ENCODE measurements around the gene SGMS2. TPM values are rescaled to one million over a fixed set of nuclear protein-coding genes. Genes with fewer than 3 reads are reported as not detected.
"Not testable (repeated sequence)": the region's sequence is repeated elsewhere in the genome, so short reads cannot be mapped to it uniquely, and the experiment has no call there.

SGMS2 gene
- total RNA-seq, 4 donors from 2014 or later: 46.5 to 224 (median 120) TPM

DNA sequence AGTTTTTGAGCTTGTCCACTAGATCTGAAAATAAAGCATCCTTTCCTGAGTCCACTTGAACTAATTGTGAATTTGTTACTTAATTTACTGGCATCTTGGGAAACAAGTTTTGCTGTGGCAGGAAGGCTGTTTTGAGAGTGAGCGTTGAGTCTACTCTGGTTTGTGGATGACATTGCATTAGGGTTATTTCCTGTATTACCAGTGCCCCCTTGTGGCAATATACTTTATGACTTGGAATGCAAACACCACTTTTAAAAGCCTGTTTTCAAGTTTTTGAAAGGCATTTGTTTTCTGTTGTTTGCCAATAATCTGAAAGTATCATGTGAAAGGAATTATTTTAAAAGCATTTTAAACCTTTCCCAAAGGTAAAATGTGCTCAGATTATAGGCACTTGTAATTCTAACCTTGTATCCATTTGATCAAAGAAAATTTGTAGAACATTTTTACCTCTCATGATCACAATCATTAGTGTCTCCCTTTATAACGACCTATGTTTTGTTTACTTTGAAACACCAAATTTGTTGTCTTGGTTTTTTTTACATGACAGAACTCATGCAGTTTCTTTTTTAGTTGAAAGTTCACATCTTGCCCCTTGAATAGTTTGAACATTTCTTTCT, 88.7 kb downstream of the SGMS2 start:
- WGBS, 2 donors: 23 to 25% methylated on average over 2 of the region's 2 CpGs
- H3K36me3 ChIP-seq: no peaks in the 10 kb centered on the region
- no peaks in the 10 kb centered on the region for H3K27me3 ChIP-seq
- no peak for TF ChIP-seq POLR2A (IDR thresholded peaks at IDR 0.05)
- TF ChIP-seq, protein P1, sequence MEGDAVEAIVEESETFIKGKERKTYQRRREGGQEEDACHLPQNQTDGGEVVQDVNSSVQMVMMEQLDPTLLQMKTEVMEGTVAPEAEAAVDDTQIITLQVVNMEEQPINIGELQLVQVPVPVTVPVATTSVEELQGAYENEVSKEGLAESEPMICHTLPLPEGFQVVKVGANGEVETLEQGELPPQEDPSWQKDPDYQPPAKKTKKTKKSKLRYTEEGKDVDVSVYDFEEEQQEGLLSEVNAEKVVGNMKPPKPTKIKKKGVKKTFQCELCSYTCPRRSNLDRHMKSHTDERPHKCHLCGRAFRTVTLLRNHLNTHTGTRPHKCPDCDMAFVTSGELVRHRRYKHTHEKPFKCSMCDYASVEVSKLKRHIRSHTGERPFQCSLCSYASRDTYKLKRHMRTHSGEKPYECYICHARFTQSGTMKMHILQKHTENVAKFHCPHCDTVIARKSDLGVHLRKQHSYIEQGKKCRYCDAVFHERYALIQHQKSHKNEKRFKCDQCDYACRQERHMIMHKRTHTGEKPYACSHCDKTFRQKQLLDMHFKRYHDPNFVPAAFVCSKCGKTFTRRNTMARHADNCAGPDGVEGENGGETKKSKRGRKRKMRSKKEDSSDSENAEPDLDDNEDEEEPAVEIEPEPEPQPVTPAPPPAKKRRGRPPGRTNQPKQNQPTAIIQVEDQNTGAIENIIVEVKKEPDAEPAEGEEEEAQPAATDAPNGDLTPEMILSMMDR (IDR thresholded peaks at IDR 0.05): peak; percentile 57 to 92 (median 76)
- H3K9me3 ChIP-seq: no peaks in the 10 kb centered on the region
- DNase-seq: peak; percentile 9 to 32
- no peak overlapping the region for H3K4me3 ChIP-seq (replicated peaks in 1 of 3)
- intact Hi-C loops (cut with DNase I): loop anchor here (5.0 kb wide), 1 partner anchor 156 kb away; no protein-coding TSS in a partner anchor
- no peak overlapping the region for H3K27ac ChIP-seq
- no peaks in the 10 kb centered on the region for H3K4me1 ChIP-seq

DNA sequence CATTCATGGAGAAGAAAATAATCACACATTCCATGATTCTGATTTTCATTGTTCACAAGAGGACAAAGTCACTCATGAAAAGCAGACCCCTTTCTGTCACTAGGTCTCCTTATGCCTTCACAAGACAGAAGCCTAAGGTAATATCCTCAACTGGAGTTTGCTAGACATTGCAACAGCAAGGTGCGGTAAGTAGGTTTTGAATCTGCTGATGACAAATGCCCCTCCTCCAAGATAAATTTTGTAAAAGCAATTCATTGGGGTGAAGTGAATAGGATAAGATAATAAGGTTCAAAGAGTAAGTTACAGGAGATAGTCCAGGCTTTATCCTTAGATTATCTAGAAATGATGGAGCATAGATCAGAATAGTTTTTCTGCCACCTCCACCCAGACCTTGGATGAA, 90.5 kb downstream of the SGMS2 start:
- no peak overlapping the region for H3K4me3 ChIP-seq (replicated peaks in 1 of 3)
- WGBS, 2 donors: 96 to 100% methylated on average over 1 of the region's 1 CpG
- H3K9me3 ChIP-seq: no peaks in the 10 kb centered on the region
- intact Hi-C loops (cut with DNase I): no loop called here
- no peaks in the 10 kb centered on the region for H3K36me3 ChIP-seq
- H3K4me1 ChIP-seq: no peaks in the 10 kb centered on the region
- no peak for DNase-seq
- no peak for TF ChIP-seq POLR2A (IDR thresholded peaks at IDR 0.05)
- TF ChIP-seq, protein P1 (IDR thresholded peaks at IDR 0.05): no peak
- H3K27ac ChIP-seq: no peak overlapping the region
- no peaks in the 10 kb centered on the region for H3K27me3 ChIP-seq

DNA sequence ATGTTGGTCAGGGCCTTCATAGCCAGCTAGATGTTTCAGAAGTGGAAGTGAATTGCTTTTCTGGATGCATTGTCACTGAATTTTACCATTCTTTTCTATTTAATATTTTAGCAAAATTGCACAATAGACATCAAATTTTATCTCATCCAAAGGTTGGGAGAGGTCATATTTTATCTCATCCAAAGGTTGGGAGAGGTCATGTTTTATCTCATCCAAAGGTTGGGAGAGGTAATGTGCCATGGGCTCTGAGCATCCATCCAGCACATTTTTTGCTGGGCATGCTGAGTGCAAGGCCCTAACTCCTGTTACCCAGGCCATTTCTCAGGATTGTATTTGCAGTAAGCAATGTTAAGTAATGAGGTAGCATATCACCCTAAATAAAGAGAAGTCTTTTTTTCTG, 91.9 kb downstream of the SGMS2 start:
- Histone ChIP-seq H3K4me1 (no peaks in the 10 kb centered on the region), H3K9me3 (no peaks in the 10 kb centered on the region), H3K27me3 (no peaks in the 10 kb centered on the region), H3K4me3 (replicated peaks in 1 of 3) (no peak overlapping the region), H3K36me3 (no peaks in the 10 kb centered on the region), H3K27ac (no peak overlapping the region)
- TF ChIP-seq POLR2A (IDR thresholded peaks at IDR 0.05): no peak
- TF ChIP-seq, protein P1 (IDR thresholded peaks at IDR 0.05): no peak
- DNase-seq: no peak
- intact Hi-C loops (cut with DNase I): no loop called here

DNA sequence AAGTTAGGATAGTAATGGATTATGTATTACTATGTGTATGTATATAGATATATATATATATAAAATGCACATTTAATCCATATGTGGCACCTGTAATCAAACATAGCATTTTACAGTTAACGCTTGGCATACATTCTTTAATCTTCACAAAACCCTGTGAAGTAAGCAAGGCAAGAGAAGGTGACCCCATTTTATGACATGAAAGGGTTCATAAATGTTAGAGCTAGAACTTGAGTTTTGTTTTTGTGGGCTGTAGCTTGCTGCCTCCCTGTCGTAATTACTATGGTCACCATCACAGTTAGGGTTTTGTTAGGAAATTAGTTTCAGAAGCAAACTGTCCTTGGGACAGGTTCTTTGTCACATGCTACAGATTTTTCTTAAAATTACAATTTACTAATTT, 92.8 kb downstream of the SGMS2 start:
- Histone ChIP-seq H3K4me3 (replicated peaks in 1 of 3) (no peak overlapping the region), H3K36me3 (no peaks in the 10 kb centered on the region), H3K4me1 (no peaks in the 10 kb centered on the region), H3K27me3 (no peaks in the 10 kb centered on the region), H3K9me3 (no peaks in the 10 kb centered on the region), H3K27ac (no peak overlapping the region)
- DNase-seq: no peak
- TF ChIP-seq, protein P1 (IDR thresholded peaks at IDR 0.05): no peak
- TF ChIP-seq POLR2A (IDR thresholded peaks at IDR 0.05): no peak
- intact Hi-C loops (cut with DNase I): no loop called here
- WGBS, 2 donors: 95 to 97% methylated on average over 2 of the region's 2 CpGs

DNA sequence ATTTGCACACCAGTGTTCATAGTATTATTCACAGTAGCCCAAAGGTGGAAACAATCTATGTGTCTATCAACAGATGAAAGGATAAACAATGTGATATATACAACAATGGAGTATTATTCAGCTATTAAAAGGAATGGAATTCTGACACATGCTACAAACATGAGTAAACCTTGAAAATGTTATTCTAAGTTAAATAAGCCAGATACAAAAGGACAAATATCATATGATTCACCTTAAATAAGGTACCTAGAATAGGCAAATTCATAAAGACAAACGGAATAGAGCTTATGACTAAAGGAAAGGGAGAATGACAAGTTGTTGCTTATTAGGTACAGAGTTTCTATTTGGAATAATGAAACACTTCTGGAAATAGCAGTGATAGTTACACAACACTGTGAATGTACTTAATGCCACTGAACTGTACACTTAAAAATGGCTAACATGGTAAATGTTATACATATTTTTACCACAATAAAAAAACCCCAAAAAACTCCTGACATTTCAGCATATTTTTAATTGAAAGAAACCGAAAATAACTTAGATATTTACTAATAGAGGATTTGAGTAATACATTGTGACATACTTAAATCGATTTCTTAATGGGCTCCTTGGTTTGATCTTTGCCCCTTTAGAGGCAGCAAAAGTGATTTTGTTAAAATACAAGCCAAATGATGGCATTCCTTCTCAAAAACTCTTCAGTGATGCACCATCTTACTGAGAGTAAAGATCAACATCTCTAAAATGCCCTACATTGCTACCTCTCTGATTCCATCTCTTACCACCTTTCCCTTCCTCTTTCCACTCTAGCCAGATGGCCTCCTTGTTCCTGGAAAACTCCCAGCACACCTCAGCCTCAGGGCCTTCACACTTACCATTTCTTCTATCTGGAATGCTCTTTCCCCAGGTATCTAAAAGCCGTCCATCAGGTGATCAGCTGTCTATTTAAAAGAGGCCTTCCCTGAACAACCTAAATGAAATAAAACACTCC, 98.0 kb downstream of the SGMS2 start:
- no peaks in the 10 kb centered on the region for H3K27me3 ChIP-seq
- intact Hi-C loops (cut with DNase I): no loop called here
- 83 to 88% methylated on average over 4 of the region's 4 CpGs for WGBS, 2 donors

DNA sequence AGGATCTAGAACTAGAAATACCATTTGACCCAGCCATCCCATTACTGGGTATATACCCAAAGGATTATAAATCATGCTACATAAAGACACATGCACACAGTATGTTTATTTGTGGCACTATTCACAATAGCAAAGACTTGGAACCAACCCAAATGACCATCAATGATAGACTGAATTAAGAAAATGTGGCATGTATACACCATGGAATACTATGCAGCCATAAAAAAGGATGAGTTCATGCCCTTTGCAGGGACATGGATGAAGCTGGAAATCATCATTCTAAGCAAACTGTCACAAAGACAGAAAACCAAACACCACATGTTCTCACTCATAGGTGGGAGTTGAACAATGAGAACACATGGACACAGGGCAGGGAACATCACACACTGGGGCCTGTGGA, 101.0 kb downstream of the SGMS2 start:
- H3K27me3 ChIP-seq; H3K27ac ChIP-seq; H3K4me1 ChIP-seq; H3K4me3 ChIP-seq (replicated peaks in 1 of 3); DNase-seq; H3K36me3 ChIP-seq; intact Hi-C loops (cut with DNase I); H3K9me3 ChIP-seq: not testable (repeated sequence)

More for the DNA sequence above, 98.0 kb downstream of the SGMS2 start:
- DNase-seq: no peak
- Histone ChIP-seq H3K4me3 (replicated peaks in 1 of 3) (no peak overlapping the region), H3K36me3 (no peaks in the 10 kb centered on the region), H3K27ac (no peak overlapping the region), H3K9me3 (no peaks in the 10 kb centered on the region), H3K4me1 (no peaks in the 10 kb centered on the region)
- TF ChIP-seq POLR2A (IDR thresholded peaks at IDR 0.05): no peak
- TF ChIP-seq, protein P1 (IDR thresholded peaks at IDR 0.05): no peak

DNA sequence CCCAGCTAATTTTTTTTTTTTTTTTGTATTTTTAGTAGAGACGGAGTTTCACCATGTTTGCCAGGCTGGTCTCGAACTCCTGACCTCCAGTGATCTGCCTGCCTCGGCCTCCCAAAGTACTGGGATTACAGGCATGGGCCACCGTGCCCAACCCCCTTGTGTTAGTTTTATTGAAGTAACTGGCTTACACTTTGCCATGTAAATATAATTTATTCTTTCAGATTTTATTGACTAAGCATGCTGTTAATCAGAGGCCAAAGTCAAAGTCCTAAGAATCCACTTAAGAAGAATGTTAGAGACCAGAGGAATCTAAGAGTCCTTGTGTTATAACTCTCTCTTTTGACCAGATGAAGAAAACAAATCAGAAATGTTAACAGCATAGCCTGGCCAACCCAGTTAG, 102.1 kb downstream of the SGMS2 start:
- intact Hi-C loops (cut with DNase I); DNase-seq; H3K27me3 ChIP-seq; H3K4me3 ChIP-seq (replicated peaks in 1 of 3); H3K4me1 ChIP-seq; H3K36me3 ChIP-seq; H3K27ac ChIP-seq; H3K9me3 ChIP-seq: not testable (repeated sequence)
- 92% methylated on average over 4 of the region's 4 CpGs for WGBS, 2 donors
